Fibroblast of peridontal ligament (primary cell): Measurements from ENCODE around the gene PLEKHA4.
"Not testable (repeated sequence)": the region's sequence is repeated elsewhere in the genome, so short reads cannot be mapped to it uniquely, and the experiment has no call there.

Experiments
- DNase-seq: peaks from one replicate; pipeline ENCODE4 v3.0.0-alpha.2; 2010; ENCODE audit errors: extremely low read depth

Gene PLEKHA4

DNA sequence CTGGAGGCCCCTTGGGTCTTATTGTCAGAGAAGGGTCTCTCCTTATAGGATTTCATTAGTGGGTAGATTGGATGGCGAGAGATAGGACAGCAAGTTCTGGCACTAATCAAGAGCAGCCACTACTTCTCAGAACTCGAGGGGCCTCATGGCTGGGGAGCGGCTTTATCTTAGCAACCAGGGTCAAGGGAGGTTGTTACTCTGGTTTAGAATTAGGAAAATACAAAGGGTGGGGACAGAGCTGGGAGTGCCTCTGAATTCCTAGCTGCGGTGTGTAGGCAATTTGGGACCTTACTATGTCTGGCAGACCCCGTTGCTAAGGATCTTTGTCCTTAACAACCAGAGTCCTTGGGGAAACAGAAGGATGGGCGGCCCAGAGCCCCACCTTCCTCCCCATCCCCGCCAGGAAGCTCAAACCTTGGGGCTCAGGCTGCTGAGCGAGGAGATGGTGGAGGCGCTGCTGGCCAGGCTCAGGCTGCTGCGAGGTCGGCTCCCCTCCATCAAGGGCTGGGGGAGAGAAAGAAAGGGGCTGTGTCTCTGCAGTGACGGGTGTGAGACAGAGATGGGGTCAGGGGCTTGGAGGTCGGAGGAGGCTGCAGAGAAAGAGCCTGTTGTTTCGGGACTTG, 1.2 kb downstream of the PLEKHA4 start:
- DNase-seq: no peak

DNA sequence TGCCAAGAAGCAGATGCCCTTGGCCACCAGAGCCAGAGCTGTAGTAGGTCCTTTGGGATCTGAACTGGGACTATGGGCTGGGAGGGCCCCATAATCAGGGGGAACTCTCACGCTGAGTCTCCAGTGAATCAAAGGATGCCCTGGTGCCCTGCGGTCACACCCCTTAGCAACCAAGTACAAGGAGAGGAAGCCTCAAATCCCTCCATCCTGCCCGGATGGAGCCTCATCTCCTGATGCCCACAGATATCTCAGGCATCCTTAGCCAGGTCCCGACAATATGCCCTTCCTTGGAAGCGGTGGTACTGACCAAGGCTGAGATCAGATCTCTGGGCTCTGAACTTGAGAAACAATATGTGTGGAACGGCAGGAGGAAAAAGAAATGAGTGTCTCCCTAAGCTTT, 1.7 kb downstream of the PLEKHA4 start:
- DNase-seq: no peak

DNA sequence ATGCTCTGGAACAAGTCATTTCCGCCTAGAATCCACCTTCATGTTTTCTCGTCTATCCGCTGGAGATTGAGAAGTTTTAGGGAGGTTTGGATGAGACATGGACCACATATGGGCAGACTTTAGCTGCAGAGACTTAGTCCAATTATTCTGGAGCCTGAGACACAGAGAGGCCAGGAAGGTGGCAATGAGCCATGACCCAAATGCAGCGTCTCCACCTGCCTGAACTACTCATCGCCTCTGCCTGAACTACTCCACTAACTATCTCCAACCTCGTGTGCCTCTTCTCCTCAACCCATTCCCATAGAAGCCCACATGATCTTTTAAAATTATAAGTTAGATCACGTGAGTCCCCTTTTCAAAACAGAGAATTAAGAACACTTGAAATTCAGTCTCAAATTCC, 5.6 kb downstream of the PLEKHA4 start:
- no peak for DNase-seq

DNA sequence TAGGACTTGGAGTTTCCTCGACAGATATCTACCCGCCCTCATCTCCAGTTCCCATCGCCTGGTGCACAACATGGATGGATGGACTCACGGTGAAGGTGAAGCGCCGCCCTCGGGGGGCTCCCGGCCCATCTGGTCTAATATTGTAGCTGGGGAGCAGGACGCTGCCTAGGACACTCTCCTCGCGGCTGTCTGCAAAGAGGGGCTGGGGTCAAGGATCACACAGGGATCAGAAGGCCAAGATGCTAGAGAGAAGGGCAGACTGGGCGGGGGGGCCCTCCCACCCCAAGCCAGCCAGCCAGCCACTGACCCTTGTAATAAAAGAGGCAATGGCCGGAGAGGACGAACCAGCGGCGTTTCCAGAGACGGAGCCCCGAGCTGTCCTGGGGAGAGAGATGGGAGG, 7.1 kb downstream of the PLEKHA4 start:
- DNase-seq: no peak

DNA sequence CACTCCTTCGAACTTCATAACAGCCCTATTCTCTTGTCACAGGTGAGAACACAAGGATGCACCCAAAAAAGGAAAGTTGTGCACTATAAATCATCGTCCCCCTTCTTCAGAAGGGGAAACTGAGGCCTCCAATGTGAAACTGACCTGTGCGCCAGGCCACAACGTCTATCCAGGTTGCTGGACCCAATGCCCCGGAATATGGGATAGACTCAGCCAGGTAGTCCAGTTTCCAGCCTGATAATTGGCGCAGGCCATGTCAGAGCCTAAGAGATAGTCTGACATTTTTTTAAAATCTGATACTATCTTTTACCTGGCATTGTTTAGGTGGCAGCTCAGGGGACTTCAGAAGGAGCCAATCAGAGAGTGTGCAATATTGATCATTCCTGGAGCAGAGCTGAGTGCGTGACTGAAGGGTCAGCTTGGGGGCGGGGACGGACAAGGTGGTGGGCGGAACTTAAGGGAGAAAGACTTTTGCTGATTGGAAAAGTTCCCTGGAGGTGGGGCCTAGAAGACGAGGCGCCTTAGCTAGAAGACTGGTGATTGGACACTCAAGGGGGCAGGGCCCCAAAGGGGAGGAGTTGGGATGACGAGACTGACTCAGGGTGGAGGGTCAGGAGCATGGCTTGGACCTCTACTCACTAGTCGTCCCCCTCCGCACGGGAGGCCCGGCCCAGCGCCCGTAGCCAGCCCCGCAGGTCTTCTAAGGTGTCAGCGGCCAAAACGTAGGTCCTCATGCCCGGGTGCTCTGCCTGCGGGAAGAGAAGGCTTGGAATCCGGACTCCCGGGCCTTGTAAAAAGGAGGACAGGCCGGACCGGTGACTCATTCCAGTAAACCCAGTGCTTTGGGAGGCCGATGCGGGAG, 8.5 kb downstream of the PLEKHA4 start:
- no peak for DNase-seq

DNA sequence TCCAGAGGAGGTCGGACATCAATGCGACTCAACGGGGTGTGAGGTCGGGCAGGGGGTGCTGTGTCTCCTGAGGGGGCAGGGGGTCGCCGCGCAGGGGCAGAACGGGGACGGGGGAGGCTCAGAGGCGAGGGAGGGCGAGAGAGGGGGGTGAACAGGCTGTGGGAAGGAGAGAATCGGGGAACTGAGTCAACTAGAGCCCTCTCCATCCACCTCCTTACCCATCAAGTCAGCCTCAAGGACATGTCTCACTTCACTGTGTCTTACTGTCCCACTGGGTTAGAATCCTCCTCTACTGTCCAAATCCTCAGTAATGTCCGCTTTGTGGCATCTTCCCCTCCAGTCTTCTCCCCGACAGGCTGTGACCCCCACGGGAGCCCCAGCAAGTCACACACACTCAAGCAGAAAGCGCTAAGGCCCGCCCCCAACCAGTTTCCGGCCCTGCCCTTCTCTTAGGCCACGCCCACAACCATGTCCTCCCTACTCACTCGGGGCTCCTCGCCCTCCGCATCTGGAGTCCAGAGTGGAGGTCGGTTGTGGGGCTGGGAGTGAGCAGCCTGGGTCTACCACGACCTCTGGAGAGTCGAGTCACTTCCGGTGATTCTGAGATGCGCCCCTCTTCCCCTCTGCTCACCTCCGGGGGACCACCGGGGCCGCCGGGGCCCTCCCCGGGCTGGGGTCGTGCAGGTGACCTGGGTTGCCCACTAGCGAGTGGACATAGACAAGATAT, 9.3 kb downstream of the PLEKHA4 start:
- no peak for DNase-seq

DNA sequence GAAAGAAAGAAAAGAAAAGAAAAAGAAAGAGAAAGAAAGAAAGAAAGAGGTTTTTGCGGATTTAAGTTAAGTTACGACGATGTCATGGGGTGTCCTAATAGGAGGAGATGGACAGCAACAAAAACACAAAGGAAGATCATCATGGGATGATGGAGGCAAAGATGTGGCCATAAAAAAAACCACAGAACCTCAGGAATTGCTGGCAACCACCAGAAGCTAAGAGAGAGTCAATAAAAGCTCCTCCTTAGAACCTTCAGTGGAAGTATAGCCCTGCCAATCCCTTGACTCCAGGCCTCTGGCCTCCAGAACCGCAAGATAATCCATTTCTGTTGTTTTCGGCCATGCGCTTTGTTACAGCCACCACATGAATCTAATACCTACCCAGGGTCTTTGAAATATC, 11.5 kb downstream of the PLEKHA4 start:
- no peak for DNase-seq

DNA sequence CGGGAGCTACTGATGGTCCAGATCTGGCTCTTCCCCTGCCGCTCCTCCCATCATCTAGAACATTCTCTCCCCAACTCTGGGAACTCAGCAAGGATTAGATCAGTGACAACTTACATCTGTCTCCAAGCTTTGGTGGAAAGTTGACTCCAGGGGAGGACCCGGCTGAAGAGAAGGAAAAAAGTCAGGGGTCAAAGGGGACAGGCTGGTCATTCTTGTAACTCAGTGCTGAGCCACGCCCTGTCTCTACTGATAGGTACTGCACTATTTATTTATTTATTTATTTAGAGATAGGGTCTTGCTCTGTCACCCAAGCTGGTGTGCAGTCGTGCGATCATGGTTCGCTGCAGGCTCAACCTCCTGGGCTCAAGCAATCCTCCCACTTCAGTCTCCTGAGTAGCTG, 14.3 kb downstream of the PLEKHA4 start:
- DNase-seq: no peak

DNA sequence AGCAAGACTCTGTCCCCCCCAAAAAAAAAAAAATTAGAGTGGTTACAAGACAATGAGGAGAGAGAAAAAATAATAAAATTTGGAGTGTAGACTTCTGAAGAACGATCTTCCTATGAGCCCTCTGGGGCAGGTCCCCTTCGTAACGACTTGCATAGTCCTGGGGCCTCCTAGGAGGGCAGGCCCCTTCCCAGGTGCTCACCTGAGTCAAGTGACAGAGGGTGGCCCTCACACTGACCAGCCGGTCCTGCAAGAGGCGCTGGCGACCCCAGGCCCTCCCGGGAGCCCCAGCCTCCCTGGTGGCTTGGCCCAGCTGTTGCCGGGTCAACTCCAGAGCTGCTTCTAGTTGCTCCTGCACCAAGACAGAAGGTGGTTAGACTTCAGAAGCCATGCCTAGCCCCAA, 14.9 kb downstream of the PLEKHA4 start:
- DNase-seq: no peak

DNA sequence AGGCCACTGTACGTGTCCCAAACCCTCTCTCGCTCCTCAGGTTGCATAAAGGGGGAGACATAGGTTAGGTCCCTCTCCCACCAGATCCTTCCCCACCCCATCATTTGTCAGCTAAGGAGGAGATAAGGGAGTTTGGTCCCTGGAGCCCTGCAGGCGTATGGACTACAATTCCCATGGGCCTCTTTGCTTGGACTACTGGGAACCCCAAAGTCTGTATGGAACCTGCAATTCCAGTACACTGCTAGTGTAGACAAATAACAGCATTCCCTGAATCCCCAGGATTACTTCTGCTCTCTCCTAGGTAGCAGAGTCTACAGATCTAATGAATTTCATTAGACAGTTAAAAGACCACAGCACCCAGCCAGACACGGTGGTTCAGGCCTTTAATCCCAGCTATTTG, 16.1 kb downstream of the PLEKHA4 start:
- no peak for DNase-seq

DNA sequence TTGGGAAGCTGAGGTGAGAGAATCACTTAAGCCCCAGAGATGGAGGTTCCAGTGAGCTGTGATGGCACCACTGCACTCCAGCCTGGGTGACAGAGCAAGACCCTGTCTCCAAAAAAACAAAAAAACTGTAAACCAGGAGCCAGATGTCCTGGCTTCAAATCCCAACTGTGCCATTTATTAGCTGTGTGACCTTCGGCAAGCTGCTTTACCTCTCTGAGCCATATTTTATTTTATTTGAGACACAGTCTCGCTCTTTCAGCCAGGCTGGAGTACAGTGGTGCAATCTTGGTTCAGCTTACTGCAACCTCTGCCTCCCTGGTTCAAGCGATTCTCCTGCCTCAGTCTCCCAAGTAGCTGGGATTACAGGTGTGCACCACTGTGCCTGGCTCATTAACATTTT, 21.8 kb downstream of the PLEKHA4 start:
- not testable (repeated sequence) for DNase-seq

DNA sequence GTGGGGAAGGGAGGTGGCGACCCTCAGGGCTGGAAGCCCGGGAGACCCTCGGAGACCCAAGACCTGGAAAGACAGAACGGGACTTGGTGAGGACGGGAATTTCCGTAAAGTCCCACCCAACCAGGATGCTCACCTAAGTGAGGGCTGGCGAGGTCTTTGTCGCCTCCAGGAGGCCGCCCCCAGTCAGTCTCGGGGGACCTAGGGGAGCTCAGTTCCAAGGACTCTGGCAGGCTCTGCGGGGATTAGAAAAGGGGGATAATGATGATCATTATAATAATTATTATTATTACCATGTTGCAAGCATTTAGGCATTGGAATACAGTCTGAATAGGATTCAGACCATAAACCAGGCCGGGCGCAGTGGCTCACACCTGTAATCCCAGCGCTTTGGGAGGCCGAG, 23.0 kb downstream of the PLEKHA4 start:
- DNase-seq: no peak

DNA sequence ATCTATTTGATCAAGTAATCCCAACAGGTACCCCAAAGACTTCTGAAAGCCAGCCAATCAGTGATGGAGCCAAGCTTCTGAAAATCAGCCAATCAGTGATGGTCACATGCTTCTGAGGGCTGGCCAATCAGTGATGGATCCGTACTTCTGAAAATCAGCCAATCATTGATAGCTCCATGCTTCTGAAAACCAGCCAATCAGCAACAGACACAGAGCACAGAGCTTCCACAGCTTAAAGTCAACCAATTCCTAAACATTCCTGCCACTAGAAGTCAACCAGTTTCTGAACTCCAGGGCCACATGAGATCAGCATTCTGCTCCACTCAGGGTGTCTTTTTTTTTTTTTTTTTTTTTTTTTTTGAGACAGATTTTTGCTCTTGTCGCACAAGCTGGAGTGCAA, 23.9 kb downstream of the PLEKHA4 start:
- DNase-seq: peak; percentile 75

DNA sequence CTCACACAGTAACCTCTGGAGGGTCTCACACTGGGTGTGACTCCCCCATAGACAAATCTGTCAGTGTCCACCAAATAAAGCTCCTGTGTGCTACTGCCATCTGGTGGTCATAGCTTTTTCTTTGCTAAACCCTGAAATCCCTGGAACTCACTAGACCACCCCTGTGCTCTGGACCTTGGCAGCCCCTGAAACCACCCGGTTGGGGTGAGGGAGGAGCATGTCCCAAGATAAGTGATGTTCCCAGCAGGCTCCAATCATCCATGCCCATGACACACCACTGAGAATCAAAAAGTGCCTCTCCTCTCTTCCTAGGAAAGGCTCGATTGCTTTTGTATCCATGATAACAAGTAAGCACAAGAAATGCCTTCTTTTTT, 25.6 kb downstream of the PLEKHA4 start:
- peak; percentile 71 for DNase-seq

DNA sequence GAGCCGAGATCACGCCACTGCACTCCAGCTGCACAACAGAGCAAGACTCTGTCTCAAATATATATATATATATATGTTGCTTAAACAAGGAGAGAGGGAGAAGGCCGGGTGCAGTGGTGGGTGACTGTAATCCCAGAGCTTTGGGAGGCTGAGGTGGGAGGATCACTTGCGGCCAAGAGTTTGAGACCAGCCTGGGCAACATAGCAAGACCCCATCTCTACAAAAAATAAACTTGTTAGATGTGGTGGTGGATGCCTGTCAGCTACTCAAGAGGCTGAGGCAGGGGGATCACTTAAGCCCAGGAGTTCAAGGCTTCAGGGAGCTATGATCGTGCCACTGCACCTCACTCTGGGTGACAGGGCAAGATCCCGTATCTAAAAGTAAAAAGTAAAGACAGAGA, 26.8 kb downstream of the PLEKHA4 start:
- no peak for DNase-seq

DNA sequence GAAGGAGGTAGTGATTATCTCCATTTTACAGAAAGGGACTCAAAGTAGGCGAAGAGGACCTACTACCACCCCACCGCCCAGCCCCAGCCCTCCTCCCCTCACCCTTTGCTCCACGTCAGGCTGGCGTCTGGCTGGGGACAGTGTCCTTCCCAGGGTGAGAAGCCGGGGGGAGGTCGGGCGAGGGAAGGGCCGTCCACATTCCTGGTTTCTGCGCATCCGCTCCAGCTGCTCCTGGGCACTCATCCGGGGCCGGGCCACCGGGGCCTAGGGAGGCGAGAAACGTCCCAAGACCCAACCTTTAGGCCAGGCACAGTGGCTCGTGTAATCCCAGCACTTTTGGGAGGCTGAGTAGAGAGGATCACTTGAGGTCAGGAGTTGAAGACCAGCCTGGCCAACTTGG, 27.4 kb downstream of the PLEKHA4 start:
- DNase-seq: no peak

DNA sequence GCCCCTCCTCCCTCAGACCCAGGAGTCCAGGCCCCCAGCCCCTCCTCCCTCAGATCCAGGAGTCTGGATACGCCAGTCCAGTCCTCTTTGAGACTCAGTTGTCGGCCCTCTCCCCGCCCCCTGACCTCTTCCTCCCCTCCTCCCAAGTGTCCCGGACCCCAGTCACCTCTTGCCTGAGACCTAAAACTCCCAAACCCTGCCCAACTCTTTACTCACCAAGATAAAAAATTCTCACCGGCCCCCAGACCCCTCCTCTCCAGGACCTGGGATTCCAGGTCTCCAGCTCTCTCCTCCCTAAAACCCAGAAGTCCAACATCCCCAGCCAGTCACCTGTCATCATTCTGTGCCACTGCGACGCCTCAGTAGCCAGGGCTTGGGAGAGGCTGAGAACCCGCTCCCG, 30.7 kb downstream of the PLEKHA4 start:
- no peak for DNase-seq

DNA sequence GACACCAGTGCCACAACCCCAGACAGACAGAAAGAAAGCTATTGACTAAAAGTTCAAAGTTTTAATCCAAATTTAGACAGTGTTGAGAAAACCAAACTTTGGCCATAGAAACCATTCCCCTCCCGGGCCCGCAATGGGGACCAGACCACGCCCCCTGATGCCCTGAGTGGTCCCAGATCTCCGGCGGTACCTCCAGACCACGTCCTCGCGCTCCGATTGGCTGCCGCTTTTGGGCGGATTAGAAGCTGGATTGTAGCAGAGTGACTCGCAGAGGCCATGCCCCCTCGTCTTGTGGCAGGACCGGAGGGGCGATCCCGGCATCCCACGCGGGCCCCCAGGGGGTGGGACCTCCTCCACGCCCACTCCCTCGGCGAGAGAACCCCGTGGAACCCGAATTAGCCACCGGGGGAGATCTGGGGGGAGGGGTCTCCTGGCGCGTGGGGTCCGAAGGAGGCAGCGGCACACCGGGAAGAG, 31.3 kb downstream of the PLEKHA4 start:
- peak; percentile 89 for DNase-seq

DNA sequence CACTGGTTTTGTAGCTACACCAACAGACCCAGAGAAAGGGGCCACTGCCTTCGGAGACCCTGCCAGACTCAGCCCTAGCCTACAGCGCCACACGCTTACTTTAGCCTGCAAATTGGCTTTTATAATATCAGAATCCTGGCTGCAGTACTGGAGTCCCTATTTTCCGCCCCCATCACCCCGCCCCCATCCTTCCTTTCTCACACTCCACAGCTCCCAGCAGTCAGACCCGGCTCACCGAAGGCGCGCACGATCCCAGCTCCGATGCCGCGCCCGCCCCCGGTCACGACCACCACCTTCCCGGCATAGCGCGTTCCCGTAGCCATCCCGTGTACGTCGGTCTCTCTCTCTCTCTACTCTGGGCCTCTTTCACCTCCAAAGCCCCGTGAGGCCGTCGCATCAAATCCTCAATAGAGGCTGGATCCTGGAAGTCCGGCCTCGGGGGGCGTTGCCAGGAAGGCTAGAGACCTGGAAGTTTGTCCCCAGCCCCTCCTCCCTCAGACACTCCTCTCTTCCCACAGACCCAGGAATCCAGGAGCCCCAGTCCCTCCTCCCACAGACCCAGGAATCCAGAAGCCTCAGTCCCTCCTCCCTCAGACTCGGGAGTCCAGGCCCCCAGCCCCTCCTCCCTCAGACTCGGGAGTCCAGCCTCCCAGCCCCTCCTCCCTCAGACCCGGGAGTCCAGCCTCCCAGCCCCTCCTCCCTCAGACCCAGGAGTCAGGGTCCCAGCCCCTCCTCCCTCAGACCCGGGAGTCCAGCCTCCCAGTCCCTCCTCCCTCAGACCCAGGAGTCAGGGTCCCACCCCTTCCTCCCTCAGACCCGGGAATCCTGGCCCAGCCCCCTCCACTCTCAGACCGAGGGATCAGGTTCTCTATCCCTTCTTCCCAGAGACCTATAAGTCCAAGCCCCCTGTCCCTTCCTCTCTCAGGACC, 32.1 kb downstream of the PLEKHA4 start, which contains the start of gene HSD17B14:
Gene HSD17B14, minus strand, starts transcription at position 403 of the 929 bp plus-strand sequence. Its CDS starts 80 bp downstream, at position 323.
- DNase-seq: peak; percentile 62

DNA sequence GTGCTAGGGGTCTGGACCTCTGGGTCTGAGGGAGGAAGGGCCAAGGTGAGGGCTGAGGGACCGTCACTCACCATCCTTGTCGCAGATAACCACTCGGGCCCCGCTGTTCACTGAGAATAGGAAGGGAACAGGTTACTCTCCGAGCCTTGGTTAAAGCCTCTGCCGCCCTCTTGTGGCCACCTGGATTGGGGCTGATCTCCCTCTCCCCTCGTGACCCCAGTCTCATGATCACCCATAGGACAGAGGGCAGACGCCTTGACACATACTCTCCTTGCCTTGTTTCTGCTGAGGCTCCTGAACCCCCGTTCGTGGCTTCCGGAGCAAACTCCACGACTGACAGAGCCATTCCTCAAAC, 32.7 kb downstream of the PLEKHA4 start:
- peak; percentile 86 for DNase-seq

DNA sequence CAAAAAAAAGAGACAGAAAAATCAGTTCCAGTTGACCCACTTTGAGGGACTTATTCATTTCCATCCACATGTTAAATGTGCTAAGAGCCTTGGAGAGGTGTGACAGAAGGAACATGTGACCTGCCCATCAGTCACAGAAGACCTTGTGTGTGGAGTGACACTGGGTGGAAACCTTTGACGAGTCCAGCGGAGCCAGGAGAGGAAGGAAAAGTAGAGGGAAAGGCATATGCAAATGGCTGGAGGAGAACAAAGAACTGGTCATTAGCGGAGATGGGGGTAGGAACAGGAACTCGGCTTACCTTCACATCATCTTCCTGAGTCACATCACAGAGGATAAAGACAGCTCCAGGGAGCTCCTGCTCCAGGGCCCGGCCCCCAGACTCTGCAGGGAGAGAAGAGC, 34.4 kb downstream of the PLEKHA4 start:
- DNase-seq: no peak

DNA sequence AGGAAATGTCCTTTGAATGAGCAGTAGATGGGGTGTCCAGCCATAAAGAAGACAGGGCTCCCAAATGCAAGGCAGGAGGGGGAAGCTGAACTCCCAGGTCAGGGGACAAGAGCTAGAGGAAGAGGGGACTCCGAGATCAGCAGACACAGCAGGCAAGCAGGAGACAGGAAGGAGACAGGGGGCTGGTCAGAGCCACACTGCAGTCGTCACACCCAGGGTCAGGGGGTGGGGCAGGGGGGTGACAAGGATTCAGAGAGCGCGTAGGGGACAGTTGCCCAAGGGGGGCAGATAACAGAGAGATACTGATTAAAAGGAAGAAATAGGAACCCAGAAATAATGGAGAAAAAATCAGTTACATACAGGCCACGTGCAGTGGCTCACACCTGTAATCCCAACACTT, 35.4 kb downstream of the PLEKHA4 start:
- DNase-seq: no peak
